Endothelial cell of umbilical vein (primary cell): ENCODE results near the gene PHACTR1. TPM values are rescaled to one million over a fixed set of nuclear protein-coding genes. Genes with fewer than 3 reads are reported as not detected.

Experiments
- BruUV-seq: library from RNA; stranded (reverse); fragments of 400-500 nt; replicated peaks from 2 replicates; lab custom pipeline; 2021; lab: Mats Ljungman, UMichigan
- CTCF ChIA-PET: fragments of 300-600, 350-600 bp; sonication (Branson Sonifier 250); formaldehyde crosslinking; loops from one replicate; lab custom pipeline; 2021; ENCODE audit warnings: antibody characterized with exemption, inconsistent platforms; lab: Charles Lee
- POLR2A ChIA-PET: fragments of 300-600, 350-600 bp; sonication (Branson Sonifier 250); formaldehyde crosslinking; loops from one replicate; lab custom pipeline; 2021; ENCODE audit warnings: antibody characterized with exemption, inconsistent platforms; lab: Charles Lee
- DNase-seq: peaks from one replicate; pipeline ENCODE4 v3.0.0-alpha.2; 2011; ENCODE audit warnings: low read depth, low spot score
- FAIRE-seq: peaks from 2 replicates; lab custom pipeline; 2011; peaks lifted over from hg19 to GRCh38; lab: Jason Lieb, UNC
- H2AFZ ChIP-seq: 2 replicates; pipeline ENCODE4 v1.6.0; 2012; ENCODE audit warnings: low read depth, low read length, control low read depth, inconsistent platforms
- H3K27ac ChIP-seq: 2 replicates; pipeline ENCODE4 v1.5.1; 2011; ENCODE audit warnings: low read depth, mild to moderate bottlenecking, control low read depth, low read length, moderate library complexity; ENCODE audit not compliant: insufficient read depth
- H3K27me3 ChIP-seq, 2 experiments: 2 replicates each; pipeline versions ENCODE4 v1.6.0 to v1.6.1; 2011; ENCODE audit warnings: low read length in 2 of 2, mixed read lengths in 1 of 2; ENCODE audit not compliant: control insufficient read depth in 2 of 2, insufficient read depth in 2 of 2
- H3K36me3 ChIP-seq, 2 experiments: 2 replicates in 1 of 2; 3 replicates in 1 of 2; pipeline ENCODE4 v1.5.1; 2011; ENCODE audit warnings: low read length in 2 of 2, mild to moderate bottlenecking in 1 of 2, moderate library complexity in 1 of 2; ENCODE audit not compliant: control insufficient read depth in 2 of 2, insufficient read depth in 2 of 2; ENCODE audit errors: extremely low read depth in 1 of 2
- H3K4me1 ChIP-seq: 3 replicates; pipeline ENCODE4 v1.5.1; 2011; ENCODE audit warnings: mild to moderate bottlenecking, low read length; ENCODE audit not compliant: control insufficient read depth, insufficient read depth; ENCODE audit errors: extremely low read depth
- H3K4me2 ChIP-seq: 2 replicates; pipeline ENCODE4 v1.6.1; 2011; ENCODE audit warnings: low read length, control low read depth, mixed read lengths; ENCODE audit not compliant: insufficient read depth
- H3K4me3 ChIP-seq, 3 experiments: fragments of 200-600 bp in 1 of 3; sonication (generic), shearing (Covaris generic) in 1 of 3; replicated peaks in 1 of 3; 2 replicates each; pipeline ENCODE4 v1.5.1; 2011 to 2016; ENCODE audit warnings: control low read depth in 3 of 3, low read length in 3 of 3, mild to moderate bottlenecking in 2 of 3, inconsistent platforms in 1 of 3, low read depth in 1 of 3, moderate library complexity in 1 of 3; ENCODE audit not compliant: insufficient read depth in 1 of 3
- H3K79me2 ChIP-seq: 2 replicates; pipeline ENCODE4 v1.6.0; 2012; ENCODE audit warnings: low read length, inconsistent platforms; ENCODE audit not compliant: control insufficient read depth, insufficient read depth
- H3K9ac ChIP-seq: replicated peaks from 2 replicates; pipeline ENCODE3; 2011; ENCODE audit warnings: low read length, control low read depth; ENCODE audit not compliant: insufficient read depth; ENCODE audit errors: extremely low read depth
- H3K9me1 ChIP-seq: replicated peaks from 3 replicates; pipeline ENCODE4 v1.6.0; 2011; ENCODE audit warnings: mild to moderate bottlenecking, low read length; ENCODE audit not compliant: control insufficient read depth, insufficient read depth; ENCODE audit errors: extremely low read depth
- H3K9me3 ChIP-seq: replicated peaks from 2 replicates; pipeline ENCODE4 v1.5.1; 2012; ENCODE audit warnings: low read length, inconsistent platforms; ENCODE audit not compliant: control insufficient read depth, insufficient read depth
- H4K20me1 ChIP-seq: replicated peaks from 2 replicates; pipeline ENCODE3; 2011; ENCODE audit warnings: mild to moderate bottlenecking, low read length; ENCODE audit not compliant: control insufficient read depth, insufficient read depth; ENCODE audit errors: extremely low read depth
- EZH2 ChIP-seq: IDR thresholded peaks from 2 replicates; pipeline ENCODE4 v1.6.1; 2012; ENCODE audit warnings: borderline replicate concordance, low read depth, mild to moderate bottlenecking, moderate library complexity, low read length, inconsistent platforms; ENCODE audit not compliant: severe bottlenecking
- FOS ChIP-seq: IDR thresholded peaks from 2 replicates; pipeline ENCODE4 v1.6.1; 2011; ENCODE audit warnings: mild to moderate bottlenecking, low read length, moderate library complexity, borderline replicate concordance; ENCODE audit not compliant: insufficient read depth
- GATA2 ChIP-seq: IDR thresholded peaks from 2 replicates; pipeline ENCODE4 v1.7.0; 2011; ENCODE audit warnings: low read depth, mild to moderate bottlenecking, moderate library complexity, mixed read lengths, low read length; ENCODE audit not compliant: insufficient read length, insufficient read depth
- JUN ChIP-seq: IDR thresholded peaks from 2 replicates; pipeline ENCODE4 v1.6.1; 2011; ENCODE audit warnings: borderline replicate concordance, low read depth; ENCODE audit not compliant: insufficient read length, insufficient read depth
- MYC ChIP-seq: IDR thresholded peaks from one replicate; pipeline ENCODE4 v1.6.1; 2011; ENCODE audit warnings: mild to moderate bottlenecking, low read depth, low read length
- POLR2A ChIP-seq: IDR thresholded peaks from 2 replicates; pipeline ENCODE4 v1.6.1; 2012; ENCODE audit warnings: low read depth, mild to moderate bottlenecking, control low read depth, low read length
- POLR2AphosphoS5 ChIP-seq: IDR thresholded peaks from 2 replicates; pipeline ENCODE4 v1.6.1; 2012; ENCODE audit warnings: low read depth, mild to moderate bottlenecking, control low read depth, low read length, moderate library complexity; ENCODE audit not compliant: insufficient read depth
- dilution Hi-C: fragments of 300-500 bp; cut with MboI; formaldehyde crosslinking; loops from one replicate; pipeline ENCODE4 v1.15.0; 2019; ENCODE audit warnings: low sequenced_read_pairs; ENCODE audit not compliant: extremely low pct_ligation_motif_present
- intact Hi-C: fragments of 100-400 bp; cut with micrococcal nuclease; formaldehyde crosslinking; loops from one replicate; pipeline ENCODE4 v1.10.0; 2022
- polyA plus RNA-seq, 4 experiments: library from polyadenylated mRNA; depleted of rRNA in 3 of 4; stranded (reverse) in 3 of 4; unstranded in 1 of 4; fragments of >200 nt; gene quantifications; 2 replicates each; pipeline versions ENCODE4 v1.2.1 to v1.2.3, GENCODE V29; 2011 to 2012; ENCODE audit warnings: missing spikeins in 1 of 4
- total RNA-seq: library from RNA; stranded (reverse); gene quantifications from 2 replicates; pipeline ENCODE4 v1.2.3, GENCODE V29; 2021
- TF ChIP-seq, protein P1 (sequence below): IDR thresholded peaks from 2 replicates; pipeline ENCODE4 v1.6.1; 2011; ENCODE audit not compliant: insufficient read depth, insufficient read length
- TF ChIP-seq, protein P2 (sequence below), 2 donors: IDR thresholded peaks; 1 replicate in 1 of 2; 2 replicates in 1 of 2; pipeline ENCODE4 v1.5.1; 2011; ENCODE audit warnings: low read length in 2 of 2, mild to moderate bottlenecking in 2 of 2, moderate library complexity in 2 of 2, control low read depth in 1 of 2, inconsistent platforms in 1 of 2, low read depth in 1 of 2; ENCODE audit not compliant: insufficient read depth in 1 of 2; ENCODE audit errors: extremely low read depth in 1 of 2

PHACTR1 gene
- total and polyA plus RNA-seq, 2 donors (not counting 3 experiments of a cell fraction or from before 2014, with no cell fraction given): 2.4 to 23.2 TPM

DNA sequence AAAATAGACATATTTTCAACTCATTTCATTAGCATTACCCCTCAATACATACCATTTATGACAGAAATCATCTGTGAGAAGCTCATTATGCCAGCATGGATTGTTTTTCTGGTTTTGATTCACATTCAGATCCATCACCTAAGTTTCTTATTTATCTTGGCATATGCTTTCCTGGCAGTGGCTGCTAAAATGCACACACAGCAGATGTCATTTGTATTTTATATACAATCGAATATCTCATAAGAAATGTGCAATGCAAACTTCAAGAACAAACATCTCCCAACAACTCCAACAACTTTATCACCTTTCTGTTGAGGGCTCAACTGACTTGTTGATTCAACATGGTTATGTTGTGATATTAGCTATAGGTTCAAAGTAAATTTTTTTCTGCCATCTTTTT, 208.3 kb downstream of the PHACTR1 start:
- intact Hi-C loops: no loop called here
- dilution Hi-C loops: no loop called here
- Histone ChIP-seq H3K36me3 (no peaks in the 10 kb centered on the region), H4K20me1 (no peaks in the 10 kb centered on the region), H3K4me1 (no peaks in the 10 kb centered on the region), H3K4me2 (no peak overlapping the region), H3K9me1 (no peaks in the 10 kb centered on the region), H3K9me3 (no peaks in the 10 kb centered on the region), H3K4me3 (no peak overlapping the region), H3K79me2 (no peaks in the 10 kb centered on the region), H3K27ac (no peak overlapping the region), H3K9ac (no peak overlapping the region), H3K27me3 (peaks cover 4 to 7% of the 10 kb centered on the region in 2 experiments), H2AFZ (no peak overlapping the region)
- ChIA-PET POLR2A (no interaction called here), CTCF (interaction anchor here (1.0 kb wide), 1 partner anchor 13 kb away, joined by 4 read pairs; no protein-coding TSS in a partner anchor)
- no TSS peak for BruUV-seq
- no peak for DNase-seq
- FAIRE-seq: no peak
- TF ChIP-seq EZH2 (no peak), POLR2AphosphoS5 (no peak), GATA2 (no peak), MYC (no peak)

DNA sequence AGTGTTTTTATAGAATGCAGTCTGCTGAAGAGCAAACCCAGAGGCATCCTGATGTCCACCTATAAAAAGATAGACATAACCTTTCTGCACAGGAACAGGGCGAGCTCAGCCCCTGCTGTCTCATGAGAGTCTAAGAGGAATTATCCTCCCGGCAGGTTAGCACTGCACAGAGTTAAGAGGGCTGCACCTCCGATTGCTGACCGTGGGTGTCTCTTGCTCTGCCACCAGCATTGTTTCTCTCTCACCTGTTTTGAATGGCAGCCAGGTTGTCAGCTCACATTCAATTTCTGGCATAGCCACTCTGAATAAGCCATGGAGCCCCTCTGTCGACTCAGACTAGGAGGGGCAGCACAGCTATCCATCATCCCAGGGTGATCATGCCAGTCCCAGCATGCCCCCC, 211.2 kb downstream of the PHACTR1 start:
- peaks cover 4 to 7% of the 10 kb centered on the region in 2 experiments for H3K27me3 ChIP-seq
- H3K4me2 ChIP-seq: no peak overlapping the region
- H3K4me3 ChIP-seq: no peak overlapping the region
- intact Hi-C loops (no loop called here), dilution Hi-C loops (no loop called here)
- ChIA-PET CTCF (no interaction called here), POLR2A (no interaction called here)
- TF ChIP-seq, protein P1, sequence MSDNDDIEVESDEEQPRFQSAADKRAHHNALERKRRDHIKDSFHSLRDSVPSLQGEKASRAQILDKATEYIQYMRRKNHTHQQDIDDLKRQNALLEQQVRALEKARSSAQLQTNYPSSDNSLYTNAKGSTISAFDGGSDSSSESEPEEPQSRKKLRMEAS: no peak
- no peak for TF ChIP-seq JUN
- TF ChIP-seq FOS: no peak
- no peak for TF ChIP-seq POLR2A
- TF ChIP-seq, protein P2, sequence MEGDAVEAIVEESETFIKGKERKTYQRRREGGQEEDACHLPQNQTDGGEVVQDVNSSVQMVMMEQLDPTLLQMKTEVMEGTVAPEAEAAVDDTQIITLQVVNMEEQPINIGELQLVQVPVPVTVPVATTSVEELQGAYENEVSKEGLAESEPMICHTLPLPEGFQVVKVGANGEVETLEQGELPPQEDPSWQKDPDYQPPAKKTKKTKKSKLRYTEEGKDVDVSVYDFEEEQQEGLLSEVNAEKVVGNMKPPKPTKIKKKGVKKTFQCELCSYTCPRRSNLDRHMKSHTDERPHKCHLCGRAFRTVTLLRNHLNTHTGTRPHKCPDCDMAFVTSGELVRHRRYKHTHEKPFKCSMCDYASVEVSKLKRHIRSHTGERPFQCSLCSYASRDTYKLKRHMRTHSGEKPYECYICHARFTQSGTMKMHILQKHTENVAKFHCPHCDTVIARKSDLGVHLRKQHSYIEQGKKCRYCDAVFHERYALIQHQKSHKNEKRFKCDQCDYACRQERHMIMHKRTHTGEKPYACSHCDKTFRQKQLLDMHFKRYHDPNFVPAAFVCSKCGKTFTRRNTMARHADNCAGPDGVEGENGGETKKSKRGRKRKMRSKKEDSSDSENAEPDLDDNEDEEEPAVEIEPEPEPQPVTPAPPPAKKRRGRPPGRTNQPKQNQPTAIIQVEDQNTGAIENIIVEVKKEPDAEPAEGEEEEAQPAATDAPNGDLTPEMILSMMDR (IDR thresholded peaks at IDR 0.05; ENCODE audit: extremely low read depth in 1 of 2, insufficient read depth in 1 of 2, low read depth in 1 of 2, low read length in 2 of 2): no peak
- no peaks in the 10 kb centered on the region for H3K9me1 ChIP-seq
- H4K20me1 ChIP-seq: no peaks in the 10 kb centered on the region
- H2AFZ ChIP-seq: no peak overlapping the region
- H3K36me3 ChIP-seq: no peaks in the 10 kb centered on the region
- no peak overlapping the region for H3K9ac ChIP-seq
- no peak for DNase-seq
- no peaks in the 10 kb centered on the region for H3K4me1 ChIP-seq
- H3K27ac ChIP-seq: no peak overlapping the region
- H3K9me3 ChIP-seq: no peaks in the 10 kb centered on the region
- no peak for FAIRE-seq
- no peaks in the 10 kb centered on the region for H3K79me2 ChIP-seq
- BruUV-seq: no TSS peak
